ENCODE results near the gene CTTN.
A peak's percentile ranks its signal among the peaks of the same experiment; 100 is the strongest.

The CTTN gene

DNA sequence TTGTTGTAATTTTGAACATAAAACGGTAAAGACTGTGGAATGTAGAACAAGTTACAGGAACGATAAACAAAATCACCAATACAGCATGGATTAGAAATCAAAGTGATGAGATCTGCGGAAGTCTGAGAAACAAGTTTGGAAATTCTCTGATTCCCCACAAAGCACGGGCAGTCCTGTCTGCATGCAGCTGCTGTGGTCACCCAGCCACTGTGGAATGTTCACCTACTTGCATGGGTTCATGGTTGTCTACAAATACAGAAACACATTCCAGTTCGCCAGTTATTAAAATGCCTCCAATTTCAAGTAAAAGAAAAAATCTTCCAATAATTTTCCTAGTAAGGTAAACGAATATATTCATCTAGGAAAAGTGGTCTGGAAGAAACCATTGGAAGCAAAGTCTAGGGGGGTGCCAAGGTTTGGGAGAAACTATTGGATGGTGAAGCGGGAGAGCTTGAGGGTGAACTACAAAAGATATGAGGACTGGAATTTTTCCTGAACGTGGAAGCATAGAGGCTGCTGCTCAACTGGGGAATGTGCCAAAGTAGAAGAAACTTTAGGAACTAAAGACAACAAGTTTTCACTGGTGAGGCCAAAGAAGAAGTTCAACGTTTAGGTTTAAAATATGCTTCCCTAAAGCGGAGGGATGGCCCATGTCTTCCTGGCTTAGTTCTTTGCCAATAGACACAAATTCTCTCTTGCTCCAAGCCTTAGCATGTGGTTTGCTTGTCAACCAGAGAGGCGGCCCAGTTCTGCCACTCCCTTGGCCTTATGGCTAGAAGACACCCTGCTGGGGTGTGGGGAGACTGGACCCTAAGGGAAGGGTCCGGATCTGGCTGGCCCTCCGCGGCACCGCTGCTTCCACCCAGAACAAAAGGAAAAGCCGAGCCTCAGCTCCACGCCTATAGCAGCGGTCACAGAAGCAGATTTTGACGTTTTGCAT lies 70.2 kb downstream of the CTTN start:
- H3K36me3 ChIP-seq (replicated peaks in 1 of 2; ENCODE audit: control insufficient read depth in 2 of 2, insufficient read depth in 2 of 2, low read length in 2 of 2), result peaks cover 0 to 20% of the 10 kb centered on the region in 2 donors
- peaks cover 0 to 5% of the 10 kb centered on the region in 2 donors for H3K4me1 ChIP-seq (ENCODE audit: control insufficient read depth in 2 of 2, insufficient read depth in 1 of 2, low read depth in 1 of 2, low read length in 2 of 2)
- no peak overlapping the region for H2AK5ac ChIP-seq (ENCODE audit: low read depth, low read length)
- no CpG with 5 or more reads among the region's 19 CpGs for WGBS, 2 donors (ENCODE audit: extremely low coverage in 2 of 2, insufficient read length in 2 of 2, insufficient replicate concordance in 1 of 2)
- no peak overlapping the region for H3K23ac ChIP-seq (ENCODE audit: low read depth, low read length, poor library complexity)
- no peak overlapping the region for H4K8ac ChIP-seq (ENCODE audit: low read depth, low read length)
- no peaks in the 10 kb centered on the region for H3K79me1 ChIP-seq (ENCODE audit: low read depth, low read length)
- no peak overlapping the region for H3K9ac ChIP-seq (ENCODE audit: low read depth, low read length, poor library complexity)
- no peak overlapping the region for H2BK12ac ChIP-seq (ENCODE audit: low read length)
- no peak overlapping the region for H3K4me2 ChIP-seq (ENCODE audit: insufficient read depth, low read length, poor library complexity, severe bottlenecking)
- H3K14ac ChIP-seq (ENCODE audit: low read length), result no peak overlapping the region
- H2BK15ac ChIP-seq (ENCODE audit: low read length), result no peak overlapping the region
- no peak overlapping the region for H2AFZ ChIP-seq (ENCODE audit: low read length)
- no peak overlapping the region for H2BK120ac ChIP-seq (ENCODE audit: low read depth, low read length)
- no peak overlapping the region for H3K4me3 ChIP-seq (ENCODE audit: low read length in 2 of 2)
- no peak overlapping the region for H3K18ac ChIP-seq (ENCODE audit: low read length)
- DNase-seq (ENCODE audit: low spot score), result no peak
- no peak overlapping the region for H2BK5ac ChIP-seq (ENCODE audit: low read length)
- H3K9me3 ChIP-seq (replicated peaks in 1 of 2; ENCODE audit: control insufficient read depth in 2 of 2, insufficient read depth in 1 of 2, low read depth in 1 of 2, low read length in 2 of 2), result no peaks in the 10 kb centered on the region
- no peak overlapping the region for H3K27ac ChIP-seq (replicated peaks; ENCODE audit: low read length)
- H4K91ac ChIP-seq (ENCODE audit: low read depth, low read length, poor library complexity), result no peak overlapping the region
- H3K27me3 ChIP-seq (ENCODE audit: control insufficient read depth in 3 of 3, insufficient read depth in 3 of 3, low read depth in 1 of 3, low read length in 3 of 3), result no peaks in the 10 kb centered on the region
- no peak overlapping the region for H3K4ac ChIP-seq (ENCODE audit: low read length)

GRCh38 chr11:70470127-70470526 lies 71.8 kb downstream of the CTTN start:
- no peak overlapping the region for H3K4ac ChIP-seq (ENCODE audit: low read length)
- H2BK15ac ChIP-seq (ENCODE audit: low read length), result no peak overlapping the region
- H4K8ac ChIP-seq (ENCODE audit: low read depth, low read length), result no peak overlapping the region
- no peak overlapping the region for H2BK5ac ChIP-seq (ENCODE audit: low read length)
- no peak overlapping the region for H3K4me3 ChIP-seq (ENCODE audit: low read length in 2 of 2)
- no CpG with 5 or more reads among the region's 6 CpGs for WGBS, 2 donors (ENCODE audit: extremely low coverage in 2 of 2, insufficient read length in 2 of 2, insufficient replicate concordance in 1 of 2)
- H2AFZ ChIP-seq (ENCODE audit: low read length), result no peak overlapping the region
- no peak overlapping the region for H3K14ac ChIP-seq (ENCODE audit: low read length)
- no peak overlapping the region for H3K9ac ChIP-seq (ENCODE audit: low read depth, low read length, poor library complexity)
- H3K9me3 ChIP-seq (replicated peaks in 1 of 2; ENCODE audit: control insufficient read depth in 2 of 2, insufficient read depth in 1 of 2, low read depth in 1 of 2, low read length in 2 of 2), result no peaks in the 10 kb centered on the region
- H3K23ac ChIP-seq (ENCODE audit: low read depth, low read length, poor library complexity), result no peak overlapping the region
- no peak overlapping the region for H3K4me2 ChIP-seq (ENCODE audit: insufficient read depth, low read length, poor library complexity, severe bottlenecking)
- no peak overlapping the region for H2BK12ac ChIP-seq (ENCODE audit: low read length)
- DNase-seq (ENCODE audit: low spot score), result no peak
- H3K79me1 ChIP-seq (ENCODE audit: low read depth, low read length), result no peaks in the 10 kb centered on the region
- peaks cover 0 to 20% of the 10 kb centered on the region in 2 donors for H3K36me3 ChIP-seq (replicated peaks in 1 of 2; ENCODE audit: control insufficient read depth in 2 of 2, insufficient read depth in 2 of 2, low read length in 2 of 2)
- no peak overlapping the region for H4K91ac ChIP-seq (ENCODE audit: low read depth, low read length, poor library complexity)
- no peak overlapping the region for H3K27ac ChIP-seq (replicated peaks; ENCODE audit: low read length)
- no peak overlapping the region for H2BK120ac ChIP-seq (ENCODE audit: low read depth, low read length)
- H3K18ac ChIP-seq (ENCODE audit: low read length), result no peak overlapping the region
- H3K4me1 ChIP-seq (ENCODE audit: control insufficient read depth in 2 of 2, insufficient read depth in 1 of 2, low read depth in 1 of 2, low read length in 2 of 2), result peaks cover 0 to 2% of the 10 kb centered on the region in 2 donors
- H2AK5ac ChIP-seq (ENCODE audit: low read depth, low read length), result no peak overlapping the region
- no peaks in the 10 kb centered on the region for H3K27me3 ChIP-seq (ENCODE audit: control insufficient read depth in 3 of 3, insufficient read depth in 3 of 3, low read depth in 1 of 3, low read length in 3 of 3)

- Histone ChIP-seq H2AK5ac (ENCODE audit: low read depth, low read length) (peak overlapping the region; percentile 33), H3K4me1 (ENCODE audit: control insufficient read depth in 2 of 2, insufficient read depth in 1 of 2, low read depth in 1 of 2, low read length in 2 of 2) (peaks cover 0 to 2% of the 10 kb centered on the region in 2 donors), H2BK5ac (ENCODE audit: low read length) (no peak overlapping the region), H3K4me3 (ENCODE audit: low read length in 2 of 2) (no peak overlapping the region), H2BK15ac (ENCODE audit: low read length) (no peak overlapping the region), H3K27ac (replicated peaks; ENCODE audit: low read length) (no peak overlapping the region), H3K79me1 (ENCODE audit: low read depth, low read length) (no peaks in the 10 kb centered on the region), H3K4ac (ENCODE audit: low read length) (no peak overlapping the region), H4K8ac (ENCODE audit: low read depth, low read length) (no peak overlapping the region), H3K9me3 (replicated peaks in 1 of 2; ENCODE audit: control insufficient read depth in 2 of 2, insufficient read depth in 1 of 2, low read depth in 1 of 2, low read length in 2 of 2) (no peaks in the 10 kb centered on the region), H3K36me3 (replicated peaks in 1 of 2; ENCODE audit: control insufficient read depth in 2 of 2, insufficient read depth in 2 of 2, low read length in 2 of 2) (peaks cover 0 to 20% of the 10 kb centered on the region in 2 donors), H3K27me3 (ENCODE audit: control insufficient read depth in 3 of 3, insufficient read depth in 3 of 3, low read depth in 1 of 3, low read length in 3 of 3) (no peaks in the 10 kb centered on the region), H3K14ac (ENCODE audit: low read length) (no peak overlapping the region), H2BK120ac (ENCODE audit: low read depth, low read length) (no peak overlapping the region), H2AFZ (ENCODE audit: low read length) (no peak overlapping the region), H2BK12ac (ENCODE audit: low read length) (no peak overlapping the region), H3K23ac (ENCODE audit: low read depth, low read length, poor library complexity) (no peak overlapping the region), H4K91ac (ENCODE audit: low read depth, low read length, poor library complexity) (no peak overlapping the region), H3K18ac (ENCODE audit: low read length) (no peak overlapping the region), H3K9ac (ENCODE audit: low read depth, low read length, poor library complexity) (no peak overlapping the region), H3K4me2 (ENCODE audit: insufficient read depth, low read length, poor library complexity, severe bottlenecking) (no peak overlapping the region)
- no CpG with 5 or more reads among the region's 7 CpGs for WGBS, 2 donors (ENCODE audit: extremely low coverage in 2 of 2, insufficient read length in 2 of 2, insufficient replicate concordance in 1 of 2)
- peak; percentile 32 for DNase-seq (ENCODE audit: low spot score)
These were observed 72.9 kb downstream of the CTTN start for GRCh38 chr11:70471254-70471653.

DNA sequence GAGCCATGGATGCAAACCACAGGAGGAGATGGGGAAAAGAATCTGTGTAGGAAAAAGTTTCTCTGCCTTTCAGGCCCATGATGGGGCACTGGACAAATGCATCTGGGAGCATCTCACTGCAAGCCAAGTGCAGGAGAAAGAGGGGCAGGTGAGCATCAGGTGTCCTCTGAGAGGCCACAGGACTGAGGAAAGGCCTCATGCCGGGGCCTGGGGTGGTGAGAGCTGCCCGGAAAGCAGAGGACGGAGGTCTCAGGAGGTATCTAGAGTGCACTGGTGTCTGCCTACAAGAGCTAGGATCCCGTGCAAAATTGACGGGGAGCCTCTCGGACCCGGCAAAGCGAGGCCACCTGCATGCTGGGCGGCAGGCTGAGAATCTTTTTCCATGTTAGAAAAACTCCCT lies 73.9 kb downstream of the CTTN start:
- Histone ChIP-seq H2AK5ac (ENCODE audit: low read depth, low read length) (no peak overlapping the region), H3K9me3 (replicated peaks in 1 of 2; ENCODE audit: control insufficient read depth in 2 of 2, insufficient read depth in 1 of 2, low read depth in 1 of 2, low read length in 2 of 2) (no peaks in the 10 kb centered on the region), H2AFZ (ENCODE audit: low read length) (no peak overlapping the region), H2BK5ac (ENCODE audit: low read length) (no peak overlapping the region), H3K18ac (ENCODE audit: low read length) (peak overlapping the region; percentile 33), H4K8ac (ENCODE audit: low read depth, low read length) (no peak overlapping the region), H3K27ac (replicated peaks; ENCODE audit: low read length) (no peak overlapping the region), H3K14ac (ENCODE audit: low read length) (no peak overlapping the region), H4K91ac (ENCODE audit: low read depth, low read length, poor library complexity) (no peak overlapping the region), H3K23ac (ENCODE audit: low read depth, low read length, poor library complexity) (no peak overlapping the region), H2BK12ac (ENCODE audit: low read length) (no peak overlapping the region), H3K4me2 (ENCODE audit: insufficient read depth, low read length, poor library complexity, severe bottlenecking) (no peak overlapping the region), H3K4ac (ENCODE audit: low read length) (no peak overlapping the region), H3K4me1 (ENCODE audit: control insufficient read depth in 2 of 2, insufficient read depth in 1 of 2, low read depth in 1 of 2, low read length in 2 of 2) (peaks cover 1 to 2% of the 10 kb centered on the region in 2 donors), H2BK15ac (ENCODE audit: low read length) (no peak overlapping the region), H2BK120ac (ENCODE audit: low read depth, low read length) (no peak overlapping the region), H3K36me3 (replicated peaks in 1 of 2; ENCODE audit: control insufficient read depth in 2 of 2, insufficient read depth in 2 of 2, low read length in 2 of 2) (peaks cover 0 to 26% of the 10 kb centered on the region in 2 donors), H3K27me3 (ENCODE audit: control insufficient read depth in 3 of 3, insufficient read depth in 3 of 3, low read depth in 1 of 3, low read length in 3 of 3) (no peaks in the 10 kb centered on the region), H3K9ac (ENCODE audit: low read depth, low read length, poor library complexity) (no peak overlapping the region), H3K4me3 (ENCODE audit: low read length in 2 of 2) (no peak overlapping the region), H3K79me1 (ENCODE audit: low read depth, low read length) (no peaks in the 10 kb centered on the region)
- WGBS, 2 donors (ENCODE audit: extremely low coverage in 2 of 2, insufficient read length in 2 of 2, insufficient replicate concordance in 1 of 2), result no CpG with 5 or more reads among the region's 9 CpGs
- DNase-seq (ENCODE audit: low spot score), result no peak

All from neuronal stem cell (in vitro differentiated cells).